ENCODE data around the gene TMEM167A. TPM values are rescaled to one million over a fixed set of nuclear protein-coding genes. Genes with fewer than 3 reads are reported as not detected.

Gene TMEM167A
- total RNA-seq, 2 donors from 2014 or later = 31.7 to 50.1 TPM

GRCh38 chr5:83102364-83102980, 25.3 kb upstream of the TMEM167A start:
- no peak for DNase-seq (ENCODE audit: low spot score)
- no peak overlapping the region for H3K27ac ChIP-seq
- H3K27me3 ChIP-seq = no peaks in the 10 kb centered on the region
- no peaks in the 10 kb centered on the region for H3K36me3 ChIP-seq
- no peaks in the 10 kb centered on the region for H3K4me1 ChIP-seq
- TF ChIP-seq CTCF (IDR thresholded peaks at IDR 0.05) = no peak
- no peaks in the 10 kb centered on the region for H3K9me3 ChIP-seq
- H3K4me3 ChIP-seq = no peak overlapping the region

GRCh38 chr5:83101514-83101913, 24.3 kb upstream of the TMEM167A start:
- H3K4me3 ChIP-seq = no peak overlapping the region
- H3K27ac ChIP-seq = no peak overlapping the region
- no peaks in the 10 kb centered on the region for H3K4me1 ChIP-seq
- no peak for TF ChIP-seq CTCF (IDR thresholded peaks at IDR 0.05)
- no peaks in the 10 kb centered on the region for H3K9me3 ChIP-seq
- DNase-seq (ENCODE audit: low spot score) = no peak
- no peaks in the 10 kb centered on the region for H3K27me3 ChIP-seq
- no peaks in the 10 kb centered on the region for H3K36me3 ChIP-seq

GRCh38 chr5:83099445-83099844, 22.3 kb upstream of the TMEM167A start:
- H3K27ac ChIP-seq = no peak overlapping the region
- no peaks in the 10 kb centered on the region for H3K27me3 ChIP-seq
- H3K4me3 ChIP-seq = no peak overlapping the region
- no peak for TF ChIP-seq CTCF (IDR thresholded peaks at IDR 0.05)
- DNase-seq (ENCODE audit: low spot score) = no peak
- no peaks in the 10 kb centered on the region for H3K36me3 ChIP-seq
- H3K4me1 ChIP-seq = peaks cover 0 to 5% of the 10 kb centered on the region in 2 donors
- peaks cover 0 to 2% of the 10 kb centered on the region in 2 donors for H3K9me3 ChIP-seq

- no peak for TF ChIP-seq CTCF (IDR thresholded peaks at IDR 0.05)
- H3K4me1 ChIP-seq = peaks cover 0 to 5% of the 10 kb centered on the region in 2 donors
- no peak overlapping the region for H3K4me3 ChIP-seq
- H3K27me3 ChIP-seq = no peaks in the 10 kb centered on the region
- peaks cover 0 to 7% of the 10 kb centered on the region in 2 donors for H3K9me3 ChIP-seq
- H3K36me3 ChIP-seq = no peaks in the 10 kb centered on the region
- no peak overlapping the region for H3K27ac ChIP-seq
- no peak for DNase-seq (ENCODE audit: low spot score)
These were observed 21.8 kb upstream of the TMEM167A start for GRCh38 chr5:83099001-83099400.

- no peak for TF ChIP-seq CTCF (IDR thresholded peaks at IDR 0.05)
- no peak for DNase-seq (ENCODE audit: low spot score)
- H3K4me1 ChIP-seq = peaks cover 0 to 5% of the 10 kb centered on the region in 2 donors
- H3K9me3 ChIP-seq = peaks cover 0 to 19% of the 10 kb centered on the region in 2 donors
- no peaks in the 10 kb centered on the region for H3K27me3 ChIP-seq
- no peak overlapping the region for H3K4me3 ChIP-seq
- peak overlapping the region in 1 of 2 donors; percentile 49 for H3K27ac ChIP-seq
- H3K36me3 ChIP-seq = no peaks in the 10 kb centered on the region
These were observed 20.6 kb upstream of the TMEM167A start for GRCh38 chr5:83097689-83098231.

Measured in right atrium auricular region (tissue), 2 donors.